Chondrocyte (in vitro differentiated cells): ENCODE measurements around the gene CERK. TPM values are rescaled to one million over a fixed set of nuclear protein-coding genes. Genes with fewer than 3 reads are reported as not detected.

Experiments used
- DNase-seq: peaks from one replicate; pipeline ENCODE4 v3.0.0; 2021; ENCODE audit warnings: mixed read lengths, low spot score
- H3K27ac Mint-ChIP-seq: one replicate; pipeline ENCODE4 v1.8.0; 2021; ENCODE audit warnings: mild to moderate bottlenecking, moderate library complexity, mixed read lengths; ENCODE audit not compliant: unreplicated experiment
- H3K27me3 Mint-ChIP-seq: 2 replicates; pipeline ENCODE4 v1.8.0; 2021; ENCODE audit warnings: low read depth, mixed read lengths
- H3K36me3 Mint-ChIP-seq: 2 replicates; pipeline ENCODE4 v1.8.0; 2021; ENCODE audit warnings: low read depth, mixed read lengths
- H3K4me1 Mint-ChIP-seq: 2 replicates; pipeline ENCODE4 v1.8.0; 2021; ENCODE audit warnings: low read depth, mild to moderate bottlenecking, mixed read lengths
- H3K4me3 Mint-ChIP-seq: one replicate; pipeline ENCODE4 v1.8.0; 2021; ENCODE audit warnings: mild to moderate bottlenecking, moderate library complexity, mixed read lengths; ENCODE audit not compliant: unreplicated experiment
- H3K9me3 Mint-ChIP-seq: 2 replicates; pipeline ENCODE4 v1.8.0; 2021; ENCODE audit warnings: low read depth, mixed read lengths
- CTCF ChIP-seq: fragments of 200-600 bp; sonication (generic); IDR thresholded peaks from 2 replicates; pipeline ENCODE4 v1.5.0; 2021; ENCODE audit warnings: antibody characterized with exemption, mild to moderate bottlenecking, moderate library complexity
- total RNA-seq: library from RNA; stranded (reverse); gene quantifications from 3 replicates; pipeline ENCODE4 v1.2.1, GENCODE V29; 2021

The CERK gene
- total RNA-seq, 1 donor from 2014 or later, result 28.8 TPM

DNA sequence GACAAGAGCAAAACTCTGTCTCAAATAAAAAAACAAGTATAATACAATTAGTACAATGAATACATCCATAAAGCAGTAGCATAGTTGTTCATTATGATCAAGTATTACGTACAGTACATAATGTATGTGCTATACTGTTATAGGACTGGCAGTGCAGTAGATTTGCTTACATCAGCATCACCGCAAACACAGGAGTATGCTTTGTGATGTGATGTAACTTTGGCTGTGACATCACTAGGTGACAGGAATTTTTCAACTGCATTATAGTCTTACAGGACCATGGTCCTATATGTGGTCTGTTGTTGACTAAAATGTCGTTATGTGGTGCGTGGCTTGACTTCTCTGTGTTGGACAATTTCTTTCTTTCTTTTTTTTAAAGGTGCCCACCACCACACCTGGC lies 41.0 kb upstream of the CERK start:
- Mint-ChIP-seq H3K9me3 (no peaks in the 10 kb centered on the region), H3K27me3 (no peaks in the 10 kb centered on the region), H3K27ac (no peak overlapping the region), H3K4me3 (no peak overlapping the region), H3K4me1 (peaks cover 35% of the 10 kb centered on the region), H3K36me3 (no peaks in the 10 kb centered on the region)
- DNase-seq, result no peak
- no peak for TF ChIP-seq CTCF

DNA sequence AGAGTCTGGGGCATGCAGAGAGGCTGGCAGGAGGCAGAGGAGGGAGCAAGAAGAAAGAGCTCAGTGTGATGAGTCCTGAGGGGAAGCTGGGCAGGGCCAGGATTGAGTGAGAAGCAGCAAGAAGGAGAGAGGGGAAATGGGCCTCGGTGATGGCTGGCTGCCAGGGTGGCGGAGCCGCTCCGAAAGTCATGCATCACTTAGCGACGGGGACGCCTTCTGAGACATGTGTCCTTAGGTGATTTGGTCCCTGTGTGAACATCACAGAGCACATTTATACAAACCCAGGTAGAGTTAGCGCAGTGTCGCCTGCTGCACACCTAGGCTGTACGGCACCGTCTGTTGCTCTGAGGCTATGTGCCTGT lies 39.5 kb upstream of the CERK start:
- H3K9me3 Mint-ChIP-seq, result no peaks in the 10 kb centered on the region
- H3K27me3 Mint-ChIP-seq, result no peaks in the 10 kb centered on the region
- H3K27ac Mint-ChIP-seq, result no peak overlapping the region
- no peak overlapping the region for H3K4me3 Mint-ChIP-seq
- no peak for DNase-seq
- no peaks in the 10 kb centered on the region for H3K36me3 Mint-ChIP-seq
- TF ChIP-seq CTCF, result no peak
- H3K4me1 Mint-ChIP-seq, result peaks cover 43% of the 10 kb centered on the region

DNA sequence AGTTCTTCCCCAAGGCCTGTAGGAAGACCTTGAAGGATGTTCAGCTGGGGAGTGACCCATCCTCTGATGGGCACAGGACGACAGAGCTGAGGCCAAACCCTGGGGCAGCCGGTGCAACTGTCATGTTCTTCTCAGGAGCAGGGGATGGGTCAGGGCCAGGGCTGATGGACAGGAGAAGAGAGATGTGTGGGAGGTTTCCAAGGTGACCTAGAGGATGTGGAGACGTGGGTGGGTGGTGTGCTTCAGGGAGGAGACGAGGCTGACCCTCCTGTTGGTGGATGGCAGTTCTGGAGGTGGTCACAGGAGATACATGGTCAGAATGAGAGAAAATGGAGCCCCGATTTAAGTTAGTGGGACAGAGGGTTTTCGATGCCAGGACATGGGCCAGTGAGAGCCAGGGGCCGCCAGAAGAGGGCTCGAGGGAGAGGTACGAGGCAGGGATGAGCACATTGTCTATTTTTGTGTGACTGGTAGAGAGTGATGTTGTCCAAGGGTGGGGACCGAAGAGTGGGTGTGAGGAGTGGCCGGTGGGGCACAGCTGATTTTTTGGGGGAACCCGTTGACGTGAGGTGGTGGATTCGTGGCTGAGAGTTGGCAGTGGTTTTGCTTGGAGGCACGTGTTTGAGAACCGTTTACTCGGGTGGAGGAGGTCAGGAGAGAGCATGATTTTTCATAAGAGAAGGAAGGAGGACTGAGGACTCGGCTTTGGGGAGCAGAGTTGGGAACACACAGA lies 39.0 kb upstream of the CERK start:
- no peak for TF ChIP-seq CTCF
- no peak overlapping the region for H3K27ac Mint-ChIP-seq
- no peaks in the 10 kb centered on the region for H3K27me3 Mint-ChIP-seq
- DNase-seq, result no peak
- H3K36me3 Mint-ChIP-seq, result no peaks in the 10 kb centered on the region
- peaks cover 43% of the 10 kb centered on the region for H3K4me1 Mint-ChIP-seq
- H3K4me3 Mint-ChIP-seq, result no peak overlapping the region
- no peaks in the 10 kb centered on the region for H3K9me3 Mint-ChIP-seq

- no peaks in the 10 kb centered on the region for H3K9me3 Mint-ChIP-seq
- no peak for DNase-seq
- H3K27ac Mint-ChIP-seq, result peak overlapping the region; percentile 27
- H3K27me3 Mint-ChIP-seq, result no peaks in the 10 kb centered on the region
- no peak for TF ChIP-seq CTCF
- H3K4me3 Mint-ChIP-seq, result no peak overlapping the region
- H3K36me3 Mint-ChIP-seq, result no peaks in the 10 kb centered on the region
- peaks cover 43% of the 10 kb centered on the region for H3K4me1 Mint-ChIP-seq
Measured at GRCh38 chr22:46775850-46776826, 38.1 kb upstream of the CERK start.

- H3K36me3 Mint-ChIP-seq, result no peaks in the 10 kb centered on the region
- no peaks in the 10 kb centered on the region for H3K27me3 Mint-ChIP-seq
- H3K27ac Mint-ChIP-seq, result no peak overlapping the region
- TF ChIP-seq CTCF, result no peak
- H3K4me3 Mint-ChIP-seq, result no peak overlapping the region
- peaks cover 45% of the 10 kb centered on the region for H3K4me1 Mint-ChIP-seq
- no peak for DNase-seq
- no peaks in the 10 kb centered on the region for H3K9me3 Mint-ChIP-seq
Measured at GRCh38 chr22:46774980-46775849, 37.2 kb upstream of the CERK start.
